ENCODE data around the gene ITIH3.
A peak's percentile ranks its signal among the peaks of the same experiment; 100 is the strongest.

Gene ITIH3

DNA sequence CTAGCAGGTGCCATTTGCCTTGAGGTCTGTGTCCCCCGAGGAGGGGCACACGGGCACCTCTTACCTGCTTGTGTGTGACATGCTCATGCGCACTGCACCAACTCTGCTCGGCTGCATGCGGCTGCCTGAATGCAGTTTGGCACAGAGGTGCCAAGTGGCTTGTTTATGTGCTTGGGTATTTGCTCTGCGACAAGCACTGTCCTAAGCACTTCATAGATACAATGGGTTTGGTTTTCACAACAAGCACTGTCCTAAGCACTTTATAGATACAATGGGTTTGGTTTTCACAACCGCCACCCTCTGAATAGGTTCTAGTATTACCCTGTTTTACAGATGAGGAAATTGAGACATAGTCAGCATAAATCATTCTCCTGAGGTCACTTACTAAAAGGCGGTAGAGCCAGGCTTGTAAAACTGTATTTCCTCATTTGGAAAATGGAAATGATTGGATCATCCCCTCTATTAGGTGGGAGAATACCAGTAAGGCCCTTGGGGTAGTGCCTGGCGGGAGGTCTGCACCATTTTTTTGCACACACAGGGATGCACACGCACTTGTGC is 35.4 kb downstream of the ITIH3 start:
- DNase-seq = no peak

DNA sequence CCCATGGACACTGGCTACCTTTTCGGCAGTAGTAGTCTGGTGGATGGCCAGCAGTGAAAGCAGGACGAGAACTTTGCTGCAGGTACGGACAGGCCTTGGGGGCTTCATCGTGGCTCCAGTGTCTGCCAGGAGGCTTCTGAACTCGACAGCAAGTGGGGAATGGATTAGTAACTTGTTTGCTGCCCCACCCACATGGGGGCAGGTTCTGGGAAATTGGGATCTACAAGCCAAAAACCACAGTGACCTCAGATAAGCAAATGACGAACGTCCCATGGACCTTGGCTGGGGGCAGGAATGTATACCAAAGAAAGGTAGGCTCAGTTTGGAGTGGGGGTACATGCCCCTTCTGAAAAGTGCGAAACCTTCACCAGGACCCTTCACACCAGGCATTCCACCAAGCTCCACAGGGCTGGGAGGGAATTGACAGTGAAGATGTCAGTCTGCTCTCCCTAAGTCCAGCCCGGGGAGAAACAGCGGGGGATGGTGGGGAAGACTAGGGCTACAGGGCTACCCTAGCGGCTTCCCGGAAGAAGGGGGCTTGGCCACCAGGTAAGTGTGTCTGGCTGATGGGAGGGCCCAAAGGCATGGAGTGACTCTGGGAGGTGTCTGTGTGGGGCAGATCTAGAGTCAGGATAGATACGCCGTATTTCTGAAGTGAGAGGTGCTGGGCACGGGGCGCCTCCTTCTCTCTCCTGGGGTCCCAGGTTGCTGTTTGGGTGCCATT is 36.1 kb downstream of the ITIH3 start, which contains the start of gene ITIH4:
ITIH4 (minus strand) TSS at position 138 of the 724 bp plus-strand sequence; CDS start at position 108, 30 bp downstream.
- DNase-seq = no peak

DNA sequence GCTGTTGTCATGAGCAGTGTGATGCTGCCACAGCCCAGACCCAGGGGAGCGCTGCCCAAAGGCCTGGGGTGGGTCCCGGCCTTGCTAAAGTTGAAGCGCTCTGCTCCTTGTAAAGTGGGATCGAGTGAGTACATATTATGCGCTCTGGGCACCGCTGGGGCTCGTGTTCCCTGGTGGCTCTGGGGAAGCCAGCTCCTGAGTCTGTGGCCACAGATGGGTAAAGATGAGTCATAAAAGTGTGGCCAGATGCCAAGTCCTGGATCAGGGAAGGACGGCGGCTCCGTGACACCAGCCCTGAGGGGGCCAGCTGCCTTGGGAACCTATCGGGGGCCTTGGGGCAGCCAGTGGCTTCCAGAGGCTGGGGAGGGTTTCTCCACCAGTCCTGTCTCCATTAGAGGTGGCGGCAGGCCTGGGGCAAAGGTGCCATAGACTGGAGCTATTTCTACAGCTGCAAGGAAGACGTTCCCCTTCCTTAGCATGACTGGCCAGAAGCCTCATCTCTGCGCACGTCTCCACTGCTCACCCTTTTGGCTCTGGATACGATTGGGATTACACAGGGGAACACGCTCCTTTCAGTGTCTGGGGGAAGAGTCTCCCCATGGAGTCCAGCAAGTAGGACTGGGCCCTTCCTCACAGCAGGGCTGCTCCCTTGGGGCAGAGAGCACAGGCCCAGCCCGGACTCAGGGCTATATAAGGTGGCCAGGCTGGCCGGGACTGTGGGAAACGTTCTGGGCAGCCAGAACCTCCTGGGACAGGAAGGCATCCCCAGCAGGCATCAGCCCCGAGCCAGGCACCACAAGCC is 37.1 kb downstream of the ITIH3 start:
- no peak for DNase-seq

DNA sequence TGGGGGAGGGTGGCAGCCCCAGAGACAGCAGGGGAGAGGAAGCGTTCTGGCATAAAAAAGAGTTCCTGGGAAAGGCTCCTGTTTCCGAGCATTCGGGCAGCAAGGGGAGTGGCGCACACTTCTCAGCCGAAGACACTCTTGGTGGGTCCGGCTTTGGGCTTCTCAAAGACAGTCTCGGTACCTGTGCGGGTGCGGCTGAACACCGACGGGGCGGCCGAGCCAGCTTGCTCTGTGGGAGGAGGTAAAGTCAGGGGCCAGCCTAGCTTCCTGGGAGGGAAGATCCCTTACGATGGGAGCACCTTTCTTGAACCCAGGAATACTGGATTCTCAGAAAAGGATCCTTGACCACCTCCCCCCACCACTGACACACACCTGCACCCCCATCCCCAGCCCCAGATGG is 38.6 kb downstream of the ITIH3 start:
- no peak for DNase-seq

DNA sequence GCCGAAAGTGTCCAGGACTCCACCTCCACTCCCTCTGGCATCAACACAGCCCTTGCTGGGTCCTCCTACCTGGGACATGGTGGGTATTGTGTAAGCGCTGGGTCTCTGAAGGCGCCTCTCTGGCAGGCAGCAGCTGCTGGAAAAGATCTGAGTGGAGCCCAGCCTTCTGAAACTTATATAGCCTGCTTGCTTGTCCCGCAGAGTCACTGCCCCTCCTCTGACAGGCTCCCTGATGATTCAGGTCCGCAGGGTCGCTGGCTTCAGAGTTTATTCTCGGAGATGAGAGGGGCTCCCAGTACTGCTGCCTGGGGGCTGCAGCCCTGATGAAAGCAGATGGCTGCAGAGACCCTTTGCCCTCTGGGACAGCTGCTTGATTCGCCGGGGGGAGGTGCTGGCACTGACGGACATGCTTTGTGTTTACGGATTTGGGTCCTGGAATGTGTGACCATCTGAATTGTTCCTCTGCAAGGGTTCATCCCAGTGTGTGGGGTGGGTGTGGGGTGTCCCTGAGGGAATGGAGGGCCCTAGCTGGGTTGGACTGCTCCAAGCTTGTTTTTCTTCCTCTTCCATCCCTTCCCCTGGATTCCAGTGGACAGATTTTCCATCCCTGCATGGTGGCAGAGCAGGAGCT is 40.4 kb downstream of the ITIH3 start, which contains the start of gene MUSTN1:
MUSTN1 (minus strand) TSS at position 149 of the 631 bp plus-strand sequence; CDS start at position 78, 71 bp downstream.
- no peak for DNase-seq

DNA sequence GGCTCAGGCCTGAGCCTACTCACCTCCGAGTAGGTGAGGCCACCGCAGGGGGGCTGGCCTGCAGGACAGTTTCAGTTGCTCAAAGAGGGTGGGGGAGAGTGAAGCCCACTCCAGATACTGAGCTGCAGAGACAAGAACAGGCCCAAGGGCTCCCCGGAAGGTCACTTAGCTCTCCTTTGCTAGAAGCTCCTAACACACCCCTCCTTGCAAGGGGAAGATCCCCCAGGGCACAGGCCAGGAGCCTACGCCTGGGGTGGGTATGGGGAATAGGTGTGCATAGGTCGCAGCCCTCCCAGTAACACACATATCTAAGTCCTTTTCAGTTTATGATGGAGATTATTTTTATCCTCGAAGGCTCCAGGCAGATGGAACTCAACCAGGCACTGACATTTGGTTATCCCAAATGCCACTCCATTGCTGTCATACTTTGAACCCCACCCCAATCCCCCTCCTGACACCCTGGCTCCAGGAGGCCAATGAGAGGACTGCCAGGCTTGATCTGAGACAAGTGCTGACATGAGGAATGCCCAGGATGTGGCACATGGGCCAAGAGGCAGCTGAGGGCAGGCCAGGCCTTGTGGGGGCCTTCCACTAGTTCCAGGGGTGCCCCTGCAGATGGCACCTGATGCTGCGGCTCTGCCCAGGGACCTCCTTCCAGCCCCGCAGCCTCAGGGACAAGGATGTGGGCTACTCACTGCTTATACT is 41.3 kb downstream of the ITIH3 start:
- DNase-seq = no peak

DNA sequence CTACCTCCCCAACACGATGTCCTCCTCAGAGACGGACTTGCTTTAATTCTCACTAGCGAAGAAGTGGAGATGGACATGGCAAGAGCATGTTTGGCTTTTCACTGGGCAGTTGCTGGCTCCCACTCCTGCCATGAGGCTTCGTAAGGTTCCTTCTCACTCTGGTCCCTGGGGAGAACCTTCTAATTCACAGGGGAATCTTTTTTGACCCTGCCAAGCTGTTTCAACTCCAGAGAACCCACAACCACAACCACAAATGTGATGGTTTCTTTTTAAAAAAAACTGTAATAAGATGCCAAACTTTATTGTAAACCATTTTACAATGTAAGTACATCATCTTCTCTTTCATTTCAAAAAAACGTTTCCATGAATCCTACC is 41.9 kb downstream of the ITIH3 start:
- DNase-seq = no peak

DNA sequence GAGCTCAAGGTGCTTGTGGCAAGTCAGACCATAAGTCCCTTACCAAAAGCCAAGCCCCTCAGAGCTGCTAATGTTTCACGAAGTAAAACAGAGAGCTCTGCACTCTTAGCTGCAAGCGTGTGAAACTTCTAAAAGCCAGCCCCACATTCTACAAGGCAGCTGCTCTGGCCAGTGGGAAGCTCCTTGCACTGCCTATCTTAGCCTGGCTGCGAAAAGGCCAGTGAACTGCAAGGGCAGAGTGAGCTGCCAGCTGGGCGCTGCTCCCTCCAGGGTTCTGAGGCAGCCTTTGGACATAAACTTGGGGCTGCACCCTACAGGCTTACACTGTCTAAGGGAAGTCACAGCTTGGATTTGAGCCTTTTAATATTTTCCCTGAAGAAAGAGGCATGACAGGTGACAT is 42.4 kb downstream of the ITIH3 start:
- DNase-seq = no peak

DNA sequence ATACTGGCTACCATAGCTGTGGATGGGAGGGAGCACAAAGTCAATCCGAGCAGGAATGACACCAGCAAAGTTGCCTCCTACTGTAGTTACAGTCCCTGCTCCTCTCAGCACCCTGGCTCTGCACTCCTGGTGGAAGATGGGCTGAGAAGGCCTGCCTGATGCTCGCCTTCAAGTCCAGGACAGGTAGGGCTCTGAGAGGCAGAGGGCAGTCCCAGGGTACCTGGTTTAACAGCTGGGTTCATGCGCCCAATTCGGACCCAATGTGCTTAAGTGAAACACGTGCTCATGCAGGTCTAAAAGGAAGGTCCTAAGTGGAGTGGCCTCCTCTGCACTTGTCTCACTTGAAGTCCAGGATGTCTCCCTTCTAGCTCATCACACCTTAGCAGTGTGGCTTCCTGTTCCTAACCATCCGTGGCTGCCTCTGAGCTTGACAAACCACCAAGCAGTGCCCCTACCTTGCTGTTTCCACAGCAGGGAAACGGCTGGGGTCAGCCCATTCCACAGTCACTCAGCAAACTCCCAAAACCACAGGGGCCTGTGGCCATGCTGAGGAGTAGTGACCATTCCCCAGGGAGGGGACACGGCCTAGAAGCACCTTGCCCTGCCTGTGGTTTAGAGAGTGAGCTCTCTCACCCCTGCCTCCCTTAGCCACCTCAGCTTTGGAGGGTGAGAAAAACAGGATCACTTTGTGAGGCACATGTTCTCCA is 44.1 kb downstream of the ITIH3 start:
- no peak for DNase-seq

DNA sequence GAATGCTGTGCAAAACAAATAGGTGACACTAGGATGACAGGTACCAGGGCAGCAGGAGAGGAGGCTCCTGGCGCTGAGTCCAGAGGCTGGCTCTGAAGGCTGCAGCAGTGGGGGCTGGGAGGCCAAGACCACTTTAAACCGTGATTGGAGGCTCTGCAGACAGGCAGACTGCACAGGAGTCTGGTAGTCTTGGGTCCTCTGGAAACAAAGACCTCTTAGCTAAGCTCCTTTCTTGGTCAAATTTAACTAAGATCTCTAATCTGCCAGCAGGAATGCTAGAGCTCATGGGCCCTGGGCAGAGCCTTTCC is 44.6 kb downstream of the ITIH3 start:
- no peak for DNase-seq

DNA sequence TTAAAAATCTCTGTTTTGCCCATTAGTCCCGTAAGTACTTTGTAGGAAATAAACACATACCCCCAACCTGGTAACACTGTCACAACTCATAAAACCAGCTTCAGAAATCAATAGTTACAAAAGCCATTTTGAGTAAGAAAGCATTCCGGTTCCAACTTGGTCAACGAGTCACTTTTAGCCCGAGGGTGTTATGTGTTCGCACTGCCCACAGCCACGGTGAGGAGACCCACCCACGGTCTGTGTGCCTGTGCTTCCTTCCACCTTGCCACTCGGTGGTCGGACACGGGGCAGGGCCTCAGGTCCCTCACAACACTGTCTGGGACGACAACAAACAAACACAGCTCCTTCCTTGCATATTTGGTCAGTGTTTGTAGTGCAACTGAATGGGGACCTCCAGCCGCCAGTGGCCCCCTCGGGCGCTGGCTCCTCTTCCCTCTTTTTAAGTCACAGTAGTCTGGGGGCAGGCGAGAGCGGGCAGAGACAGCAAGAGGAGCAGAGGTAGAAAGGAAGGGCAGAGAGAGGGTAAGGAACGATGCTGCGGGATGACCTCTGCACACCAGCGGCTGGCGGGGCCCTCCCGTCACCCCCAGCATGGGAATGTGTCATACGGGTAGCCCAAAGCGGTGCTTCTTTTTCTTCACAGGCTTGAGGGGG is 45.4 kb downstream of the ITIH3 start:
- no peak for DNase-seq

DNA sequence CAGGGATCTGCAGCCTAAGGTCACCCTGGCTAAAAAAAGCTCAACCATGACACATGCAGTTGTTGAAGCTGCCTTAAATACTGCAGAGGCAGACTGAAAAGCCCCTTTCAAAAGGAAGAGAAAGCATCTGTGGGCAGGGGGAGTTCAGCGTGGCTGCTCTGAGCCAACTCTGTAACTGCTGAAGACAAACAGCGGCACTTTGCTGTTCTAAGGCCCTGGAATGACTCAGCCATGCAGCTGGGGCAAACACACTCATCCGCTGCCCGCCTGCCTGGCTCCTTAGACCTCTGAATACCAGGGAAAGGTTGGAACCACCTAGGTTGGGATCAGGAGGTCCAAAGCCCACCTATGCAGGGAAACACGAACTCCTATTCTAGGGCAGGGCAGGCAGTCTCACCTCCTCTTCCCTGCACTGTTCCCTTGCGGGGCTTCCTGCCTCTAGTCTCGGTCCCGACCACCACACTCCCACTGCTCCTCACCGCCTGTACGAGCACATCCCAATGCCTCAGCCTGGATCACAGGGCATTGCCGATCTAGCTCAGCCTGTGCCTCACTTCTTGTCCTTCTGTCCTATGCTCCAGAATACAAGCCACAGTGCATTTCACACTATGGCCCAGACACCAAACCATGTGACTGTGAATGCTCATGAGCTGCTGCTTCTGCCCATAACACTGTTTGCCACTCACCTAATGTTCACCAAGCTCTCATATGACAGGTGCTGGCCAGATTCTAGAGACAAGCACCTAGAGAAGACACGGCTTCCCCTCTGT is 46.8 kb downstream of the ITIH3 start:
- no peak for DNase-seq

DNA sequence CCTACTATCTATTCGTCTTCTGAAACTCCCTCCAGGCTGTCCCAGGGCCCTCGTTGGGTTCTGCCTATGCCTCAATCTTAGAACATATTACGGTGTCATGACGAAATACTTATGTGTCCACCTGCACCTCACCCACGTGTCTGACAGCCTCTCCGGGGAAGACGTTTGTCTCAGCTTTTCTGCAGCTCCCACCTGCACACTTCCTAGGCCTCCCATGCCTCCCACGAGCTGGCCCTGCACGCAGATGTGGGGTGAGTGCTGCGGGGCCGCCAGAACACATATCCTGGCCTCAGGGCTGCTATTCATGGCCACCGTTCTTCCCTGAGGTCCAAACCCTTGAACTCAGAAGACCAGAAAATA is 47.4 kb downstream of the ITIH3 start:
- DNase-seq = no peak

DNA sequence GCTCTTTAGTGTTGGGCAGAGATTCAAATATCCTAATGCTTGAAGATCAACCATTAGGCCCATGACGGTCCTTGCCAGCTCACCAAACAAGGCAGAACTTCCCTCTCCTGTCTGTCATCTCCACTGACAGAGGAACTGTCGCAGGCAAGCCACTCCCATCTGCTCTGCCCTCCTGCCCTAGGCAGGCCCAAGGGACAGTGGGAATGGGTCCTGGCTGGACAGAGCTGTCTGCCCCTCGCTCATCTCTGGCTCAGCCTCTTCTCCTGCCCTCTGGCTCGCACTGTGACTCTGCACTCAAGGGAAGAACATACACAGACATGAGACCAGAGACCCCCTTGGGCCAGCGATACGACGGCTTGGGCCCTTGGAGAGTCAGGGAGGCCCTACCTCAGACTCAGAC is 47.8 kb downstream of the ITIH3 start:
- DNase-seq = no peak

DNA sequence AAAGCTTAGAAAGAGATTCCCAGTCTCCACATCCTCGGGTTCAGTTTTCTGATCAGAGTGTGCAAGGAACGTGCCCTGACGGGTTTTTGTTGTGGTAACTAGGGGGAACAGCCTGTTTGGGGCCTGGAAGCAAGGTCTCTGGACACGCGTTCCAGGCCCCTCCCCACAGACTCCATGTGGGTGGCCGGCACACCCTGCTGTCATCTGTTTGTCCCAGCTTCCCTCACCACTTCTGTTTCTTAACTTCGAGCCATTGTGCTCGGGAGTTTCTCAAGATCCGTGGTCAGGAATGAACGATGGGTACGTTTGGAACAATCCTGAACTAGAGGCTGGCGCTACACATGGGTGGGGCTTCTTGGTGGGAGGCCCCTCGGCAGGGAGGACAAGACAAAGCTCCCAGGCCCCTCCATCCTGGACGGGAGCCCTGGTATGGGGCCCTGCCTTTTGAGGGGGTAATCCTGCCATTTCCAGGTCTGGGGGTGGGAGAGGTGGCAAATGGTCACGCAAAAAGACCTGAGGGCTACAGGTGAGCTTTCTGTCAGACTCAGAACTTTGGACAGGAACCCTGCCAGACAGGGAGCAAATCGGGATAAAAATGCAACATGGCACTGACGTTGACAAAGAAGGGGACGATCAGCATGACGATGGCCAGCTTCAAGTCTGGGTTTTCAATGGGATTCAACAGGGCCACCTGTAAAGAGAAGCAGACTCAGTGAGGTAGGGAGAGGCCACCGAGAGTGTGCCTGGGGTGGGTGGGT is 48.7 kb downstream of the ITIH3 start:
- no peak for DNase-seq

DNA sequence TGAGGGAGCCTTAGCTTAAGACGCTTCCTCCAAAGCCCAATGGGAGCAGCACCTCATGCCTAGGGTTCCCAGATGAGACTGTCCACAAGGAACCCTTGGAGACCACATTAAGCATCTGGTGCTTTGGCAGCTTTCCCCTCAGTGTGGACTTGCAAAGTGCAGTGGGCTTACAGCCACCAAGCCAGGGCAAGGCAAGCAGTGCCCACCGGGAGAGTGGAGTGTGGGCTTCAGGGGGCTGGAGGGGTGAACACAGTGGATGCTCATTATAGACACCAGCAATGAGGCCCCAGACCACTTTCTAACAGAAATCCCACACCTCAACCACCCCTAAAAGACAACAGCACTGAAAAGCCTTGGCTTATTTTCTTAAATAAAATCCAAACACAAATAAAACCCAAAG is 49.3 kb downstream of the ITIH3 start:
- DNase-seq = no peak

DNA sequence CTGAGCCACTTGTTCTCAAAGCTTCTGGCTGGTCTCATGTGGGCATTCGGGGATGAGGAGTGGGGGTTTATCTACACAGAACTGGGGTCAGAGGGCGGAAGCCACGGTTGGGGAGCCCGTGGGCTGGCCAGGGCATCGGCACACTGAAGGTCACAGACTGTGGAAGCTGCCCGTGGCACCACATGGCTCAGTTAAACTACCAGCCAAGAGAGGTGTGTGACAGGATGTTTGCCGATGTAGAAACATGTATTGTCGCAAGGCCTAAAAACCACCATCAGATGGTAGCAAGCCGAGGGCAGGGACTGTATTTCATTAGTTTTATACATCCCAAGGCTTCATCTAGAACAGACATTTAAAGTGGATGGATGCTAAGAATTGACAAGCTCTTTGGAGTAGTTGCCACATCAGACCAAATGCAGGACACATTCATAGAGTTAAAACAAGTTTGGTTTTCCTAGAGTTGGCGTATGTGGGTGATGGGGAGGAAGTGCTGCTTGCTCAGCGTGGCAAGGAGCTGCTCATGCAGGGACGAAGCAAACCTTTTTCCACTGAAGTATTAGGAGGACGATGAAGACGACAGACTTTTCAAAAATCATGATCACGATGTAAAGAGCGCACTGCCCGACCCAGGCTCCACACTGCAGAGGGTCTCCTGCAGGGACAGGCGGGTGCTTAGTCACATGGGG is 49.8 kb downstream of the ITIH3 start:
- DNase-seq = no peak

DNA sequence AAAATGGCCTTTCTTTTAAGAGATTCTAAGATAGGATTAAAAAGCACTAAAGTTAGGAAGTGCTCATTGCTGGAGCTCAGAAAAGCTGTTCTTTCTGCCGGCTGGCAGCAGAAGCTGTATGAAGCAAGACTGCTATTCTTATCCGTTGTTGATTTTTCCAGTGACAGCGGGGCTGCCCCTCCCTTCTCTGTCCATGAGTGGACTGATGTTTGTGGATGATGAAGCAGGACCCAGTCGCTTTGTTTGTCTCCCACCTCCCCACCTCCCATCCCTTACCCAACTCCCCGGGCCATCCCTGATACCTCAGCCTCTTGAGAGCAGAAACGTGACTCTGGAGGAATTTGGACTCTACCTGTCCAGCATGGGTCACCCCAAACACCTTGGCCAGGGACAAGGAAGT is 50.6 kb downstream of the ITIH3 start:
- DNase-seq = no peak

DNA sequence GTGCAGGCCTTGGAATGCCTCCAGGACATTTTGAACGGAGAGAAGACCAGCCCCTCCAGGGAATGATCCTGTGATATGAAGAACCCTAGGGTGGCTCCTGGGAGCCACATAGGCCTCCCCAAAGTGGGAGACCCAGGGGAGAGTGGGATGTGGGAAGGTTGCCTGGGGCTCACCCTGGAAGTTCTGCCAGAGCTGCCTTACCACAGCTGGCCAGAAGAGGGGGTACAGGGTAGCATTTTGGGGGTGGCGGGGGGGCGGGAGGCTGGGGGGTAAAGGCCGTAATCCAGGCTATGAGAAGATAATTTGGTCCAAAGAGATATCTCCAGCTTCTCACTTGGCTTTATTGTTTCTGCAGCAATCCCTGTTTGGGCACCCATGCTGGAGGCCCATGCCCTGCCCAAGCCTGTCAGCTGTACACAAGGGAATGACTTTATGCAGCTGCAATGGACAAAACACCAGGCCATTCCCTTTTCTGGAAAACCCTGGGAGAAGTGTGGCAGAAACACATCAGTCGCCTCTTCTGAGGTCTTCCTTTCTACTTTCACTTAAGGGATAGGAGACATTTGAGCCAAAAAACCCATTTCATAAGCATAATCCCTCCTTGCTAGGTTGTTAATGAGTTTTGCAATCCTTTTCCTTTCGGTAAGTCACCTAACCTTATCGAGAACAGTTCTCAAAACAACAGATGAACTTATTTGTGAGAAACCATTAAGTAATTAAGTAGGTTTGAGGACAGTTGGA is 51.3 kb downstream of the ITIH3 start:
- peak in 1 of 2 experiments; percentile 13 for DNase-seq

Data from AML-193 (cell line).